ENCODE results near the gene TOMM20L.
"Not testable (repeated sequence)": the region's sequence is repeated elsewhere in the genome, so short reads cannot be mapped to it uniquely, and the experiment has no call there.

The TOMM20L gene

GRCh38 chr14:58395812-58396788 is at the start of gene TOMM20L:
Gene TOMM20L, plus strand, starts transcription at chr14:58395930. Its CDS starts 28 bp downstream, at chr14:58395958.
- TF ChIP-seq CTCF (IDR thresholded peaks at IDR 0.05; ENCODE audit: low read depth, low read length): peak; percentile 35; the same call in 1 of the 2 replicates

GRCh38 chr14:58353516-58354299 is 42.0 kb upstream of the TOMM20L start:
- TF ChIP-seq CTCF (IDR thresholded peaks at IDR 0.05; ENCODE audit: low read depth, low read length): no peak
- no peak overlapping the region for H3K4me3 ChIP-seq (ENCODE audit: low read depth, low read length)

More at GRCh38 chr14:58395812-58396788, at the start of gene TOMM20L:
- H3K4me3 ChIP-seq (ENCODE audit: low read depth, low read length): peak within 1 kb of the TSS; percentile 43

GRCh38 chr14:58354808-58355207 is 40.9 kb upstream of the TOMM20L start:
- no peak overlapping the region for H3K4me3 ChIP-seq (ENCODE audit: low read depth, low read length)
- TF ChIP-seq CTCF (IDR thresholded peaks at IDR 0.05; ENCODE audit: low read depth, low read length): no peak

GRCh38 chr14:58356268-58356667 is 39.5 kb upstream of the TOMM20L start:
- no peak overlapping the region for H3K4me3 ChIP-seq (ENCODE audit: low read depth, low read length)
- TF ChIP-seq CTCF (IDR thresholded peaks at IDR 0.05; ENCODE audit: low read depth, low read length): no peak

GRCh38 chr14:58362272-58362671 is 33.5 kb upstream of the TOMM20L start:
- not testable (repeated sequence) for H3K4me3 ChIP-seq (ENCODE audit: low read depth, low read length)

GRCh38 chr14:58362798-58363412 is 32.8 kb upstream of the TOMM20L start:
- H3K4me3 ChIP-seq (ENCODE audit: low read depth, low read length): no peak overlapping the region
- TF ChIP-seq CTCF (IDR thresholded peaks at IDR 0.05; ENCODE audit: low read depth, low read length): no peak

- no peak for TF ChIP-seq CTCF (IDR thresholded peaks at IDR 0.05; ENCODE audit: low read depth, low read length)
Observed at GRCh38 chr14:58364316-58364715, 31.4 kb upstream of the TOMM20L start.

More at GRCh38 chr14:58364316-58364715, 31.4 kb upstream of the TOMM20L start:
- H3K4me3 ChIP-seq (ENCODE audit: low read depth, low read length): no peak overlapping the region
